Neural cell (in vitro differentiated cells): Measurements from ENCODE around the gene TCTA. TPM values are rescaled to one million over a fixed set of nuclear protein-coding genes. Genes with fewer than 3 reads are reported as not detected.
A peak's percentile ranks its signal among the peaks of the same experiment; 100 is the strongest.

Experiments used
- H2AFZ ChIP-seq: fragments of 200-600, 300-800 bp; sonication (generic), shearing (Covaris generic); 2 replicates; pipeline ENCODE4 v1.6.0; 2014; ENCODE audit warnings: low read depth, mild to moderate bottlenecking, antibody characterized with exemption, low read length, moderate library complexity
- H3F3A ChIP-seq: fragments of 200-600 bp; shearing (Covaris generic); 2 replicates; pipeline ENCODE4 v1.6.1; 2016; ENCODE audit warnings: mild to moderate bottlenecking, moderate library complexity, mixed read lengths, antibody characterized with exemption, low read length; ENCODE audit not compliant: insufficient read depth, poor library complexity, severe bottlenecking
- H3K27ac ChIP-seq: fragments of 200-600, 300-800 bp; sonication (generic), shearing (Covaris generic); 2 replicates; pipeline ENCODE4 v1.5.1; 2014; ENCODE audit warnings: mild to moderate bottlenecking, low read length, moderate library complexity
- H3K27me3 ChIP-seq: fragments of 300-800, 200-600 bp; sonication (generic), shearing (Covaris generic); 2 replicates; pipeline ENCODE4 v1.6.0; 2014; ENCODE audit warnings: mild to moderate bottlenecking, low read depth, low read length, moderate library complexity; ENCODE audit not compliant: insufficient read depth
- H3K36me3 ChIP-seq: fragments of 300-800, 200-600 bp; sonication (generic), shearing (Covaris generic); 2 replicates; pipeline ENCODE4 v1.5.1; 2014; ENCODE audit warnings: mild to moderate bottlenecking, antibody characterized with exemption, low read length, moderate library complexity; ENCODE audit not compliant: insufficient read depth
- H3K4me2 ChIP-seq: fragments of 300-800, 200-600 bp; sonication (generic), shearing (Covaris generic); 2 replicates; pipeline ENCODE4 v1.6.0; 2014; ENCODE audit warnings: mild to moderate bottlenecking, low read length
- H3K4me3 ChIP-seq: fragments of 300-800, 200-600 bp; sonication (generic), shearing (Covaris generic); 2 replicates; pipeline ENCODE4 v1.5.1; 2014; ENCODE audit warnings: mild to moderate bottlenecking, low read length, moderate library complexity
- H3K79me2 ChIP-seq: fragments of 200-600 bp; shearing (Covaris generic); replicated peaks from 2 replicates; pipeline ENCODE4 v1.6.0; 2014; ENCODE audit warnings: mild to moderate bottlenecking, low read length, moderate library complexity; ENCODE audit not compliant: insufficient read depth
- H3K9ac ChIP-seq: fragments of 300-800, 200-600 bp; sonication (generic), shearing (Covaris generic); 2 replicates; pipeline ENCODE4 v1.6.1; 2016; ENCODE audit warnings: mild to moderate bottlenecking, low read length, mixed read lengths
- H3K9me2 ChIP-seq: fragments of 200-600 bp; shearing (Covaris generic); 2 replicates; pipeline ENCODE4 v1.6.1; 2016; ENCODE audit warnings: mild to moderate bottlenecking, low read length, mixed read lengths; ENCODE audit not compliant: insufficient read depth
- H3K9me3 ChIP-seq: fragments of 200-600, 300-800 bp; sonication (generic), shearing (Covaris generic); 2 replicates; pipeline ENCODE4 v1.6.1; 2016; ENCODE audit warnings: mild to moderate bottlenecking, mixed run types, low read length, moderate library complexity, mixed read lengths
- H4K20me1 ChIP-seq: fragments of 200-600 bp; shearing (Covaris generic); 2 replicates; pipeline ENCODE4 v1.6.1; 2016; ENCODE audit warnings: mild to moderate bottlenecking, mixed run types; ENCODE audit not compliant: insufficient read depth
- EP300 ChIP-seq: fragments of 450-650 bp; conservative IDR thresholded peaks from 2 replicates; pipeline ENCODE4 v1.6.1; 2014; ENCODE audit warnings: antibody characterized with exemption, mild to moderate bottlenecking, moderate library complexity; ENCODE audit not compliant: poor library complexity, severe bottlenecking
- MXI1 ChIP-seq: fragments of 450-650 bp; conservative IDR thresholded peaks from 2 replicates; pipeline ENCODE4 v1.6.1; 2014; ENCODE audit warnings: antibody characterized with exemption, mild to moderate bottlenecking; ENCODE audit not compliant: poor library complexity, severe bottlenecking
- RAD21 ChIP-seq: fragments of 450-650 bp; conservative IDR thresholded peaks from 2 replicates; pipeline ENCODE4 v1.6.1; 2014; ENCODE audit warnings: antibody characterized with exemption, mild to moderate bottlenecking, moderate library complexity
- REST ChIP-seq: IDR thresholded peaks from 2 replicates; pipeline ENCODE4 v1.6.1; 2012; ENCODE audit warnings: borderline replicate concordance
- SMC3 ChIP-seq: fragments of 450-650 bp; conservative IDR thresholded peaks from 2 replicates; pipeline ENCODE4 v1.6.1; 2014; ENCODE audit warnings: antibody characterized with exemption, mild to moderate bottlenecking, moderate library complexity; ENCODE audit not compliant: poor library complexity
- TAF1 ChIP-seq: IDR thresholded peaks from 2 replicates; pipeline ENCODE4 v1.6.1; 2012; ENCODE audit warnings: low read depth
- polyA plus RNA-seq: library from polyadenylated mRNA; depleted of rRNA; stranded (reverse); fragments of >200 nt; gene quantifications from 2 replicates; pipeline ENCODE4 v1.2.3, GENCODE V29; 2014
- TF ChIP-seq, protein P1 (sequence below): fragments of 450-650 bp; IDR thresholded peaks from 2 replicates; pipeline ENCODE4 v1.5.1; 2014; ENCODE audit warnings: antibody characterized with exemption, mild to moderate bottlenecking, moderate library complexity; ENCODE audit not compliant: poor library complexity, severe bottlenecking

Gene TCTA
- polyA plus RNA-seq, 1 donor from 2014 or later, result 17.1 TPM

DNA sequence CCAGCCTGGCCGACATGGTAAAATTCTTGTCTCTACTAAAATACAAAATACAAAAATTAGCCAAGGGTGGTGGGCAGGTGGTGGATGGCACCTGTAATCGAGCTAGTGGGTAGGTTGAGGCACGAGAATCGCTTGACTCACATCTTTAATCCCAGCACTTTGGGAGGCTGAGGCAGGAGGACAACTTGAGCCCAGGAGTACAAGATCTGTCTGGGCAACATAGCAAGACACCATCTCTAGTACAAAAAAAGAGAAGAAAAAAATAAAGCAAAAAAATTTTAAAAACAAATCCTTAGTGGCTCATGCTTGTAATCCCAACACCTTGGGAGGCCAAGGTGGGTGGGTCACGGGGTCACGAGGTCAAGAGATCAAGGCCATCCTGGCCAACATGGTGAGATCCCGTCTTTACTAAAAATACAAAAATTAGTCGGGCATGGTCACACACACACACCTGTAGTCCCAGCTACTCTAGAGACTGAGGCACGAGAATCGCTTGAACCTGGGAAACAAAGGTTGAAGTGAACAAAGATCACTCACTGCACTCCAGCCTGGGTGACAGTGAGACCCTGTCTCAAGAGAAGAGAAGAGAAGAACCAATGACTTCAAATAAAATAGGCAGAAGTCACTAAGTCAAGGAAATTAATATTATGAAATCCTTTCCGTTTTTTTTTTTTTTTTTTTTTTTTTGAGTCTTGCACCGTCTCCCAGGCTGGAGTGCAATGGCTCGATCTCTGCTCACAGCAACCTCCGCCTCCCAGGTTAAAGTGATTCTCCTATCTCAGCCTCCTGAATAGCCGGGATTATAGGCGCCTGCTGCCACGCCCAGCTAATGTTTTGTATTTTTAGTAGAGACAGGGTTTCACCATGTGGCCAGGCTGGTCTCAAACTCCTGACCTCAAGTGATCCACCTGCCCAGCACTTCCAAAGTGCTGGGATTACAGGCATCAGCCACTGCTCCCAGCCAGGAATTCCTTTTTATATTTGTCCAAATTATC lies 5.4 kb upstream of the TCTA start:
- no peak overlapping the region for H3K9ac ChIP-seq
- no peak for TF ChIP-seq SMC3
- TF ChIP-seq MXI1, result no peak
- TF ChIP-seq REST, result no peak
- TF ChIP-seq, protein P1, sequence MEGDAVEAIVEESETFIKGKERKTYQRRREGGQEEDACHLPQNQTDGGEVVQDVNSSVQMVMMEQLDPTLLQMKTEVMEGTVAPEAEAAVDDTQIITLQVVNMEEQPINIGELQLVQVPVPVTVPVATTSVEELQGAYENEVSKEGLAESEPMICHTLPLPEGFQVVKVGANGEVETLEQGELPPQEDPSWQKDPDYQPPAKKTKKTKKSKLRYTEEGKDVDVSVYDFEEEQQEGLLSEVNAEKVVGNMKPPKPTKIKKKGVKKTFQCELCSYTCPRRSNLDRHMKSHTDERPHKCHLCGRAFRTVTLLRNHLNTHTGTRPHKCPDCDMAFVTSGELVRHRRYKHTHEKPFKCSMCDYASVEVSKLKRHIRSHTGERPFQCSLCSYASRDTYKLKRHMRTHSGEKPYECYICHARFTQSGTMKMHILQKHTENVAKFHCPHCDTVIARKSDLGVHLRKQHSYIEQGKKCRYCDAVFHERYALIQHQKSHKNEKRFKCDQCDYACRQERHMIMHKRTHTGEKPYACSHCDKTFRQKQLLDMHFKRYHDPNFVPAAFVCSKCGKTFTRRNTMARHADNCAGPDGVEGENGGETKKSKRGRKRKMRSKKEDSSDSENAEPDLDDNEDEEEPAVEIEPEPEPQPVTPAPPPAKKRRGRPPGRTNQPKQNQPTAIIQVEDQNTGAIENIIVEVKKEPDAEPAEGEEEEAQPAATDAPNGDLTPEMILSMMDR, result no peak
- no peak for TF ChIP-seq TAF1
- TF ChIP-seq RAD21, result no peak
- H4K20me1 ChIP-seq, result peaks cover 7% of the 10 kb centered on the region
- no peak overlapping the region for H3K4me2 ChIP-seq
- H3K36me3 ChIP-seq, result no peaks in the 10 kb centered on the region
- H3K4me3 ChIP-seq, result no peak overlapping the region
- H3F3A ChIP-seq, result no peaks in the 10 kb centered on the region
- peaks cover 77% of the 10 kb centered on the region for H3K79me2 ChIP-seq
- H3K9me3 ChIP-seq, result no peaks in the 10 kb centered on the region
- H2AFZ ChIP-seq, result no peak overlapping the region
- no peaks in the 10 kb centered on the region for H3K27me3 ChIP-seq
- H3K9me2 ChIP-seq, result no peaks in the 10 kb centered on the region
- no peak overlapping the region for H3K27ac ChIP-seq

- TF ChIP-seq EP300 (no peak), REST (no peak), SMC3 (no peak), RAD21 (no peak)
- Histone ChIP-seq H3K27ac (no peak overlapping the region), H3K36me3 (no peaks in the 10 kb centered on the region), H3F3A (no peaks in the 10 kb centered on the region), H3K27me3 (no peaks in the 10 kb centered on the region), H4K20me1 (peaks cover 7% of the 10 kb centered on the region), H3K4me3 (peak overlapping the region; percentile 73), H3K9ac (peak overlapping the region; percentile 85), H3K9me3 (no peaks in the 10 kb centered on the region), H3K79me2 (peaks cover 61% of the 10 kb centered on the region), H3K4me2 (peak overlapping the region; percentile 75), H2AFZ (no peak overlapping the region), H3K9me2 (no peaks in the 10 kb centered on the region)
These were observed 2.0 kb upstream of the TCTA start for GRCh38 chr3:49410066-49410845.
